CD4-positive, alpha-beta T cell treated with Interleukin-4 for 4 hours (primary cell): ENCODE results near the gene HOGA1.

ENCODE experiments used
- DNase-seq: peaks from one replicate; pipeline ENCODE4 v3.0.0-alpha.2; 2020

The HOGA1 gene

DNA sequence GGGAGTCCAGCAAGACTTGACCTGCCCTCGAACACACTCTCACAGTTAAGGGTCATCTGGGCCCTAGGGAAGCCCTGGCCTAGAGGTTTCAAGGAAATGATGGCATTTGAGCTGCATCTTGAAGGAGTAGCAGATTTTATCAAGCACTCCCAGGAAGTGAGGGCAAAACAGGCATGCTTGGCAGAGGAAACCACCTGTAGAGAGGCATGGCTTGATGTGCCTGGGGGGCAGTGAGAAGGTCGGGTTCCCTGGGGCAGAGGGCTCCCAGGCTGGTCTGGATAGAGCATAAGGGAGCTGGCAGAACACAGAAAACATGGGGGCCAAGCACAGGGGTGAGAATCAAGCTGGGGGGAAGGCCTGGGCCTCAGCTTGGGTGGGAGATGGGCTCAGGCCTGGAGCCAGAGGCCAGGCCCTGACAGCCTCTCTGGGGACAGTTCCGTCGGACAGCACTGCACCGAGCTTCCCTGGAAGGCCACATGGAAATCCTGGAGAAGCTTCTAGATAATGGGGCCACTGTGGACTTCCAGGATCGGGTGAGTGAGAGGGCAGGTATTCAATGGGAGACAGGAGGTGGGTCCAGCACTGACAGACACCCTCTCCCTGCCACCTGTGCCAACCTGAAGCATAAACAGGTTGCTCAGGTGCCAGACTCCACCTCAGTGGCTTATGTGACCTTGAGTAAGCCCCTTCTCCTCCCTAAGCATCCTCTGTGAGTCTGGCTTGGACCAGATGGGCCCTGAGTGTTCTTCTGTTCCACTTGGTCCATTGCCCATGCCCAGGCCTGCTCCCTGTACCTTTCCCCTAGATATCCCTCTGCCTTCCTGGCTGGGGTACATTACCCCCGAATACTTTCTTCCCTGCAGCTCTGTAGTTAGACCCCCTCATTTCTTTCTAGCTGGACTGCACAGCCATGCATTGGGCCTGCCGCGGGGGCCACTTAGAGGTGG, 3.5 kb upstream of the HOGA1 start:
- no peak for DNase-seq

DNA sequence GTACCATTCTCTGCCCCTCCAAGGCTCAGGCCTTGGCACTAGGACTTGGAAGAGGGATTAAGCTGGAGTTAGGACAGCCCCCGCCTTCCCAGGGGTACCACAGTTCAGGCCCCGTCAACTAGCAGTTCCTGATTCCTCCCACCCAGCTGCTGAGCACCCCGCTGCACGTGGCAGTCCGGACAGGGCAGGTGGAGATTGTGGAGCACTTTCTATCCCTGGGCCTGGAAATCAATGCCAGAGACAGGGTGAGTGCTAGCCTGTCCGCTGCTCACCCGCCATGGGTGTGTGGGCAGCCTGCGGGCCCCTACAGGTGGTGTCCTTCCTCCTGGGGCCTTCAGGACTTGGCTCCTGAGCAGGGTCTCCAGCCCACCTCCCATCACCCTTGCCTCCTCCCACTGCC, 2.0 kb upstream of the HOGA1 start:
- no peak for DNase-seq

DNA sequence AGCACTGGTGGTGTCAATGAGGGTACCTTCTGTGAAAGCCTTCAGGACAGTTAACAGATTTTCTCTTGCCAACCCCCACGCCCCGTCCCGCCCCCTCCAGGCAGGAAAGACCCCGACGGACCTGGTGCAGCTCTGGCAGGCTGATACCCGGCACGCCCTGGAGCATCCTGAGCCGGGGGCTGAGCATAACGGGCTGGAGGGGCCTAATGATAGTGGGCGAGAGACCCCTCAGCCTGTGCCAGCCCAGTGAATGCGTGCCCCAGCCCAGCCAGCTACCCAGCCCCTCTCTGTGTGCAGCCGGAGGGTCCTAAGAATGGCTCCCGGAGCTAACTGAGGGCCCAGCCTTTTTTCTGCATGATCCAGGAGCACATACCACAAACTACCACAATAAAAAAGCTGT, 713 bp upstream of the HOGA1 start:
- DNase-seq = no peak

DNA sequence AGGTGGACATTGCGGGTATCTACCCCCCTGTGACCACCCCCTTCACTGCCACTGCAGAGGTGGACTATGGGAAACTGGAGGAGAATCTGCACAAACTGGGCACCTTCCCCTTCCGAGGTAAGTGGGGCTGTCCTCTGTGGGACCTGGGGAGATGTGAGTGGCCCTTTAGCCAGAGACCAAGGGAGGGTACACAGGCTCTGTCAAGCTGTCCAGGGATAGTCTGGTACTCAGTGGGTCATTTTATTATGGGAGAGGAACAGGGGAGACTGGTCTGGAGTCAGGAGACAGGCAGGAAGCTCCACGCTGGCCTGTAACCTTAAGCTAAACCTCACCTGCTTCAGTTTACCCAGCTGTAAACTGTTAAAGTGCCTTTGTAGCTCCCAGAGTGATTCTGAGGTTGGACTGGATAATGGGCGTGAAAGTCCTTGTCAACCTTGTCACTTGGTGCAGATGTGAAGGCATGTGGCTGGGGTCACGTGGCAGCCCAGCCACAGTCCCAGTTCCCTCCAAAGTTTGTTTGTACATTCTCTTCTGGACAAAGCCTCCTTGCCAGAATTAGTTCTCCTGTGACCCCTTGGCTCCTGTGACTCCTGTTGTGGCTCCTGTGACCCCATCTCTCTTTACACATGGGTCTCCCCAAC, 729 bp downstream of the HOGA1 start:
- no peak for DNase-seq

DNA sequence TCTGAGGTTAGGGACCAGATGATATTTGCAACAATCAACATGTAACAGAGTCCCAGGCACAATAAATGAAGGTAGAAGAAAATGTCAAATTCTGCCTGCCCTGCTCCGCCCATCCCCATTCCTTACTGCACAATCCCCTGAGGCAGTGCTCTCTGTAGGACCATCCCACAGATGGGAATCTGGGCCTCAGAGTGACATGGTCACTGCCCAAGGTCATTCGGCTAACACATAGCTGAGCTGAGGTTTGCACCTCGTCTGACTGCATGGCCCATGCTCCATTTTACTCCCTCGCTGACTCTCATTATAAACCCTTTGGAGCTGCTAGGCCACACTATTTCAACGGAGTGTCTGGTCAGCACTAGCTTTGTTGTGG, 1.2 kb downstream of the HOGA1 start:
- no peak for DNase-seq

DNA sequence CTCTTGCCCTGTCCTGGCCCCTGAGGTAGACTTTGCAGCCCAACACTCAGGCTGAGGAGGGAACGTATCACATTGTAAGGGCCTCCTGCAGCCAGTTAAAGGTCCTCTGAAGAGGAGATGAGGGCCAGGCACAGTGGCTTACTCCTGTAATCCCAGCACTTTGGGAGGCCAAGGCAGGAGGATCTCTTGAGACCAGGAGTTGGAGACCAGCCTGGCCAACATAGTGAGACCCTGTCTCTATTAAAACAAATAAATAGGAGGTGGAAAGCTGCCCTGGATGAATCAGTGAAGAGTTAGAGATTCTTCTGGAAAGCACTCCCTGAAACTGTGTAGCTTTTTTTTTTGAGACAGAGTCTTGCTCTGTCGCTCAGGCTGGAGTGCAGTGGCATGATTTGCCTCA, 3.0 kb downstream of the HOGA1 start:
- no peak for DNase-seq

DNA sequence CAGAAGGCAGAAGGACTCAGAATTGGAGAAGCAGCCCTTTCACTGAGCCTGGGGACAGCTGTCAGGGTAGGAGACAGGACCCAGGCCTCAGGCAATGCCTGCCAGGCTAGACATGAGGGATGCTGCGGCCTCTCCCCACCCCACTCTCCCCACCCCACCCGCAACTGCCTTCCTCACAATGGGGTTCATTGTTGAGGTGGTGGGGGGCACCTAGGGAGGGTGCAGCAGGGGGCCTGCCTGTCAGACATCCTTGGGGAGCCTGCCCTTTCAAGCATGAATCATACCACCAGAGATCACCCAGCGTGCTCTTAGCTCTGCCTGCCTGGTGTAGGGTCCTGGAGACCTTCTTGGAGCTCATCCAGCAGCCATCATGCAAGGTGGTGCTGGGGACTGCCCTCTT, 5.3 kb downstream of the HOGA1 start, which contains the start of gene C10orf62:
C10orf62 (plus strand) TSS at position 243 of the 400 bp plus-strand sequence. CDS start 177 bp downstream, outside the sequence.
- no peak for DNase-seq

DNA sequence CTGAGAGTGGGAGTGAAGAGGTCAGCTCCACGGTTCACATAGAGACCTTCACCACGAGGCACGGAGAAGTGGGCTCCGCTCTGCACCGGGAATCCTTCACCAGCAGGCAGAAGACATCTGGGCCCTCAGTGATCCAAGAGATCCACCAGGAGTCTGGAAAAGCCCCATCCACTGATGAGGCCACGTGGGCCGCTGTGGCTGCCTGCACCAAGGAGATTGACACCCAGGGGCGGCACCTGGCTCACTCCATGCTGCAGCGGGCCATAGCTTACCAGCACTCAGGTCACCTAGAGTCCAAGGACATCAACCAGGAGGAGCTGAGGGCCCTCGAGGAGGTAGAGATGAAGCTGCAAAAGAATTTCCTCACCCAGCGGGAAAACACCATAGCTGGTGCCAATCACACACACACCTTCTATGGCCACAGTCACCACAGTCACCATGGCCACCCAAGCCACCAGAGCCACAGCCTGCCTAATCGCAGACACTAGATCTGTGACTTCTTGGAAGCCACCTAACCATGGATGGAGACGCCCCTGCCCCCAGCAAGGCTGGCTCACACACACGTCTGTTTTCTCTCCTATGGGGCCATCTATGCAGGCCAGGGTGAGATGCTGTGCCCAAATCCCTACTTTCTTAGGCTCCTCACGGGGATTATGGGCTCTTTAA, 6.0 kb downstream of the HOGA1 start:
- DNase-seq = peak; percentile 2

DNA sequence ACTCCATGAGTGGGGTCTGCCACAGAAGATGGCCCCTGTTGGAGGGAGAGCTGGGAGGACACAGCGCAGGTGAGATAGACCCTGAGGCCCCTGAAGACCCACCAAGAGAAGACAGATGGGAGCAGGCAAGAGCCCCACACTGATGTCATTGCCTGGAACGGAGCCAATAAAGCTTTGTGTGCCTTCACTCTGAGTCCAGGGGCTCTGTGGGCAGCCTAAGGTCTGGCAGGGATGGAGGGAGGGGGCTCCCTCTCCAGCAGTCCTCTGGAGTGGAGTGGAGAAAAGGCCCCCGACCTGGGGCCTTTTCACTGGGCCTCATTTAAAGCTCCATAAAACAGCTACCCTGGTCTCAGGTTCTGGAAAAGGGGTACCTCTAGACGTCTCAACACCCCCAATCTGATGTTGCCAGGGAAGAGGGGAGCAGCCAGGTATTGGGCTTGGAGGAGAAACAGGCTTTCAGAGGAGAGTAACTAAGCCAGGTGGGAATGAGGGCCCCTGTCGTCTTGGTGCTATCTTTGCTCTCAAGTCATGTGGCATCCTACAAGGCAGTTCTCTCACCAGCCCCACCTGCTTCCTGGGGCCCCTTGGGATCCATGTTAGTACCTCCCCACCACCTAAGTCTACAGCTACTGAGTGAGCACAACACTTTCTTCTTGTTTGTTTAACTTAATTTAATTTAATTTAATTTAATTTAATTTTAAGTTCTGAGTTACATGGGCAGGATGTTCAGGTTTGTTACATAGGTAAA, 6.7 kb downstream of the HOGA1 start:
- no peak for DNase-seq

DNA sequence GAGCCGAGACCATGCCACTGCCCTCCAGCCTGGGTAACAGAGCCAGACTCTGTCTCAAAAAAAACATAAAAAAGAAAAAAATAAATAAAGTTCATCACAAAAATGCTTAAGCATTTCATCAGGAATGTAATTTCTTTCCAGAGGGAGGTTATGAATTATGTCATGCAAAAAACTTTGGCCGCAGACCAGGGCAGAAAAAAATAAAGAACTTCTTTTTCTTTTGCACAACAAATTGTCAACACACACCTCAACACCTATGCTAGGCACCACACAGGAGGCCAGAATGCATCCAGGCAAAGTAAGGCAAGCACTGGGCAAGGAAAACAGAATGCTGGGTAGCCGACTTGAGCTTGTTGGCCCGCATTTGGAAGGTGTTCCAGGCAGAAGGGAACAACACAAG, 9.2 kb downstream of the HOGA1 start:
- no peak for DNase-seq

DNA sequence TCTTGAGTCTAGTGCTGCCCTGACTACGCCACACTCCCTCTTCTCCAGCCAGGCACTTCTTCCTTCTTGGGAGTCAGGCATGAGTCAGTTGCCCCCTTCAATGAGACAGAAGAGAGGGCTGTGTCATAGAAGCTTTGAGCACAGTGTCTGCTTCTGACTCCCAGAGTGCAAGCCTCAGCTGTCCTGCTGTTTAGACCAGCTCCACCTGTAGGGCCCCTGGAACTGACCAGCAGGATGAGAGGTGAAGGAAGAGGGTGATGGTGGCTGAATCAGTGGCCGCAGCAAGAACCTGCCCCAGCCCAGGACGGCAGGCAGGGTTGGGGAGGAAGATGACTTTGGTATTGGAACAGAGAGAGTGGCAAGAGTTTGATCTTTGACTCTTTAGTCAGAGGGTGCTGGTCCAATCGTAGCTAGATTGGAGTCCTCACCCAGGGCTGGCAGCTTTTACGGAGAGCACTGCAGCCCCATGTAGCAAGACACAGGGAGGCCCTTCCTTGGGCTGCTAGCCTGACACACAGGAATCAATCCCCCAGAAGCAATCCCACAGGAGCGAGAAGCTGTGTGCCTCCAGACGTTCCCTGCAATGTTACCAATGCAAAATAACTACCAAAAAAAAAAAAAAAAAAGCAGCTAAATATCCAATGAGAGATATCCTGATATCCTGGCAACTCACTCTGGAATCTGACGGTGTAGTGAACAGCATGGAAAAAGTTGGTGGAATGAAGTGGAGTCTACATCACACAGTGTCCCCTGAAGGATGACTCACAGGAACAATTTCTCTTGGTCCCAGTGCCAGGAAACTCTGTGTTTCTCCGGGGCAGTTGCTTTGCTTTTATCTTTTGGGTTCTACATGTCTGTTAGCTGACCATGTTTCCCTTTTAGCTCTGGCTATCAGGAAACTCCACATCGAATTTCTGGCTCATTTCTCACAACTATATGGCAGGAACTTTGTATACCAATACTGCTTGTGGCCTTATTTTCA, 12.2 kb downstream of the HOGA1 start:
- no peak for DNase-seq

DNA sequence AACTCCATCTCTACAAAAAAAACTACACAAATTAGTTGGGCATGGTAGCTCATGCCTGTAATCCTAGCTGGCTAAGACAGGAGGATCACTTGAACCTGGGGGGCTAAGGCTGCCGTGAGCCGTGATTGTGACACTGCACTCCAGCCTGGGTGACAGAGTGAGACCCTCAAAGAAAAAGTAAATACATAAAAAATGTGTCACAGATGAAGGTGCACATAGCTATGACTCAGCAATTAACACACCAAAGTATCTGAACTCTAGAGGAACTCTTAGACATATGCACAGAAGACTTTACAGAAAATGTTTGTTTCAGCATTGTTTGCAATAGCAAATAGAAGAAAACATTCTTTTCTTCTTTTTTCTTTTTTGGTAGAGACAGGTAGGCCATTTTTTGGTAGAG, 13.6 kb downstream of the HOGA1 start:
- no peak for DNase-seq

DNA sequence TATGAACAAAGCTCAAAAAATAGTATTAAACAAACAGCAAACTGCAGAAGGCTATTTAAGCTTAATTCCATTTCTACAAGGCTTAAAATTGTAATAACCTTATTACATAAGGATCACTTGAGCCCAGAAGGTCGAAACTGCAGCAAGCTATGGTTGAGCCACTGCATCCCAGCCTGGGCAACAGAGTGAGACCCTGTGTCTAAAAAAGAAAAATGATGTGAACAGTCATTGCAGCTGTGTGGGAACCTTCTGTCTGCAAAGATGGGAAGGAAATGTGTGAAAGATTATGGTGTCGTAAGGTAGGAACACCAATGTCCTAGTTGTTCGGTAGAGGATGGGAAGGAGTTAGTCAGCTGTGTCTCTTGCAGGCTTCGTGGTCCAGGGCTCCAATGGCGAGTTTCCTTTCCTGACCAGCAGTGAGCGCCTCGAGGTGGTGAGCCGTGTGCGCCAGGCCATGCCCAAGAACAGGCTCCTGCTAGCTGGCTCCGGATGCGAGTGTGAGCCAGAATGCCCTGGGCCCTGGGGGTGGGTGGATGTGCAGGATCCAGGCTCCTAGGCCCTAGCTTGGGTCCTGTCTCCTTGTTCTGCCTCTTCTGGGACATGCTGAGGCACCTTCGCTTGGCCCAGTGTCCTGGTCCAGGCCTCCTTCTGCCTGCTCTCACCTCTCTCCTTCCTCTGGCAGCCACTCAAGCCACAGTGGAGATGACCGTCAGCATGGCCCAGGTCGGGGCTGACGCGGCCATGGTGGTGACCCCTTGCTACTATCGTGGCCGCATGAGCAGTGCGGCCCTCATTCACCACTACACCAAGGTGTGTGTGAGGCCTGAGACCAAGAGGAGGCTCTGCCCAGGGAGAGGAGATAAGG, 14.4 kb downstream of the HOGA1 start:
- DNase-seq = no peak

DNA sequence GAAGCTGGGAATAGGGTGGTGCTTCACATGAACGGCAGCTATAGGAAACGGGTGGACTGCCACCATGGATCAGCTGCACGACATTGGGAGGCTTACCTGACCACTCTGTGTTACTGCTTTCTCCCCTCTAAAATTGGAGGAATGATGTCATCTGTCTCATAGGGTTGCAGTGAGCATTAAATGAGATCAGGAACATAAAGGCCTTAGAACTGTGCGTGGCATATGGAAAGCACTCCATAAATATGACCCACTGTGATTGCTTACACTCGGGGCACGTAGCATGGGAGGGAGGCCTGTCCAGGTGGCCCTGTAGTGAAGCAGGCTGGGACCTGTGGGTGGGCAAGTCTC, 15.1 kb downstream of the HOGA1 start:
- DNase-seq = no peak

DNA sequence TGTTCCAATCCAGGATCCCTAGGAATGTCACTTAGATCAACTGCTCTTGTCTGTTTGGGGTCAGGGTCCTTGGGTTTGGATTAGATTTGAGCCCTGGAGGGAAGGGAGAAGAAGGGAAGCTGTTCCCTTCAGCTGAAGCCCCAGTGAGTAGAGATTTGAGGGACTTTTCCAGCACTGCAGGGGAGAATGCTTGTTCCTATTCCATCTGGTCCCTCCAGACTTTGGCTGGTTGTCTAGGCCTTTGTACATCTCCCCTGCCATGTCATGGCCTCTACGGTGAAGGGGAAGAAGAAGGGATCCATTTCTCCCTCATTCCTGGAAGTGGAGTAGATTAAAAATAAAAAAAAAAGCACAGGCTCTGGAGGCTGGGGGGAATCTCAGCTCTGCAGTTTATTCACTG, 16.4 kb downstream of the HOGA1 start:
- no peak for DNase-seq

DNA sequence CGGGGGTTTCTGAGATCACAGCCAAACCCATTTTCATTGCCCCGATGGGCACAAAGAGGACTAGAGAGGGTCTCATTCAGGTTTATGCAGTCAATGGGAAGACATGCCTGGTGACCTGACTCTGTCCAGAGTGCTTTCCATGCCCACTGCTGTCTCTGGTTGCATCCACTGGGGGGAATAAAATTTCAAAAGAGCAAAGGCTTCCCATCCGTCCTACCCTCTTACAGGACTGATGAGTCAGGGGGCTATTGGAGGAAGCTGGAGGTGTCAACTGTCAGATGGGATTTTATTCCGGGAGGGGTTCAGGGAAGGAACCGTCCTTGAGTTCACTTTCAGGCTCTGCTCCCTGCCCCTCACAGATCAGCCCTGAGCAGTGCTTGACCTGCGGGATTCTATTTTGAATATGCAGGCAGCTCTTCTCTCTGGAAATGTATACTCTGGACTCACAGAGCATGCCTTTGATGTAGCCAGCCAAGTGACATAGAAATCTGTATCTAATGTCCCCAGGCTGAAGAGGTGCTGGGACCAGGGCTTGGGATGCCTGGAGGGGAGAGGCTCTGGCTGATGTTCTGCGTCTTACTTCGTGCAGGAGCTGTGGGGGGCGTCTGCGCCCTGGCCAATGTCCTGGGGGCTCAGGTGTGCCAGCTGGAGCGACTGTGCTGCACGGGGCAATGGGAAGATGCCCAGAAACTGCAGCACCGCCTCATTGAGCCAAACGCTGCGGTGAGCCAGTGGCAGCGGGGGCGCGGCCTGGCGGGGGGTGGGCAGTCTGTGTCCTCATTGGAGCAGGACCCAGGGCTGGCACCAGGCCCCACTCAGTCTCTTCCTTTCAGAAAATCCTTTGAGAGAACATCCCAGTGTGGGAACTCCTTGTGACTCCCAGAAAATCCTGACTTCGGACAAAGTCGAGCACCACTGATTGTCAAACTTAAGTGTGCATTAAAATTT, 17.4 kb downstream of the HOGA1 start:
- DNase-seq = no peak

DNA sequence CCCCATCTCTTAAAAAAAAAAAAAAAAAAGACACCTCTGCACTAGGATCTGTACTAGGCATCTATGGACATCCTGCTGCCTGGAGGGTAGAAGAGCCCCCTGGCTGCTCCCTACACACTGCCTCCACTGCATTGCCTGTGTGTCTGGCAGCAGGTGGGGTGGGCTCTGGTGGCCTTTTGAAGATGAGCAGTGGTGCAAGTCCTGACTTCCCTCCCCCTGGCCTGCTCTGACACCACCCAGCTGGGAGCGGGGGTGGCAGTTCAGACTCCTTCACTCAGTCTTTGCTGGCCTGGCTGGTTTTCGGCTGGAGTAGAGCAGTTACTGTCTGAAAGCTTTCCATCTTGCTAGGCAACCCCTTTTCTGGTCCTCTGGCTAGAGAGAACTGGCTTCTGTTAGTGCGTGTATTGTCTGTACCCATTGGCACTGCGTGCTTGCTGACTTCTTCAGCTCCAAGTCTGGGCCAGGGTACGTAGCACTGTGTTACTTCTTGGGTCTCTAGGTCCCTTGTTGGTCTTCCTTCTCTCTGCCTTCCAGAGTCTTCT, 23.0 kb downstream of the HOGA1 start:
- DNase-seq = no peak

DNA sequence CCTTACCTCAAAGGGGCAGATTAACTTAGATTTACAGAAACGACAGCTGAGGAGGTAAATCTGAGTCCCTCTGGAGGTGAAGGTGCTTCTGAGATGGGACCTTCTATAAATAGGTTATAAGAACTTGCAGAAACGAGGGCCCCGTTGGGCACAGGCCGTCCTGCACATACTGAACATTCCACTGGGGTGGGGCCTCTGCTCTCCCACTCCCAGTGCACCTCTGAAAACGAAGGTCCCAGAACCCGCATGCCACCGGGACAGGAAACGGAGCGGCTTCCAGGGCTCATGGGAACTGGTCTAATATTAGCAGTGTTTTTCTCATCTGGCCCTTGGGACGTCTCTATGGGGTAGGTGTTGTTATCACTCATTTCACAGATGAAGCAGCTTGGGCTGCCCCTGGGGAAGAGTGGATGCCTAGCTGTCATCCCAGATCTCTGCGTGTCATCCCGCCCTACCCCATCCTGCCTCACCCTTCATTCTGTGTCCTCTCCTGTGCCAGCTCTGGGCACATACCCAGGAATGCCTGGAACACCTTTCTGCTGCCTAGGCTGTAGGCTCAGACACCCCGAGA, 24.9 kb downstream of the HOGA1 start:
- DNase-seq = no peak

DNA sequence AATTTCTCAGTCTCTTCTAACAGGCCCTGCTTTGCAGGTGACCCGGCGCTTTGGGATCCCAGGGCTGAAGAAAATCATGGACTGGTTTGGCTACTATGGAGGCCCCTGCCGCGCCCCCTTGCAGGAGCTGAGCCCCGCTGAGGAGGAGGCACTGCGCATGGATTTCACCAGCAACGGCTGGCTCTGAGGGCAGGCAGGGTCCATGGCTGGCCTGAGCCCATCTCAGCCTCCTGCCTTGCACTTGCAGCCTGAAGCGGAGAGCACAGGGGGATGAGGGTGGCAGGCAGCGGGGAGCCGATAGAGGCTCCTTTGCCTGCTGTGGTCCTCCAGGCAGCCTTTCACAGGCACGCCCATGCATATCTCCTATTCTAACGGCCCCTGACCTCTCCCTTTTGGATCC, 27.3 kb downstream of the HOGA1 start:
- DNase-seq = no peak
